ENCODE measurements around the gene SBNO2. TPM values are rescaled to one million over a fixed set of nuclear protein-coding genes. Genes with fewer than 3 reads are reported as not detected.

The SBNO2 gene
- total RNA-seq, 1 donor from 2014 or later, result 54.0 TPM

DNA sequence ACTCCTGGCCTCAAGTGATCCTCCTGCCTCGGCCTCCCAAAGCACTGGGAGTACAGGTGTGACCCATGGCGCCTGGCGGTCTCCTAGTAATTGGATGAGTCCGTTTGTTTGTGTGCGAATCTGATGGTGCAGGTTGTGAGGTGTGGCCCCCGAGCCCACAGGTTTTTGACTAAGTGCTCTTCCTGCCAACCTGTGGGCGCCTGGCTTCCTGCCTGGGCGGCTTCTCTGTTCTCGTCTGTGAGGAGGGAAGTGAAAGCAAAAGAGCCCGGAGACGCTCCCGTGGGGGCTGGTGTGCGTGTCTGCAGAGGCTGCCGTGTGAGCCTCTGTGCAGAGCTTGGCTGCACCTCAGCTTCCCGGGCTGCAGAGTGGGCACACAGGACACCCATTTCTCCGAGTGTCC is 97.1 kb downstream of the SBNO2 start:
- intact Hi-C loops (cut with DNase I), result no loop called here
- H3K9me3 ChIP-seq, result no peaks in the 10 kb centered on the region
- no peak overlapping the region for H3K4me3 ChIP-seq
- no peak for DNase-seq (ENCODE audit: extremely low spot score in 2 of 2)
- H3K27me3 ChIP-seq, result no peaks in the 10 kb centered on the region
- peaks cover 0 to 4% of the 10 kb centered on the region in 2 donors for H3K36me3 ChIP-seq
- H3K4me1 ChIP-seq, result peaks cover 20% of the 10 kb centered on the region
- no peak overlapping the region for H3K27ac ChIP-seq
- TF ChIP-seq POLR2AphosphoS5 (IDR thresholded peaks at IDR 0.05; ENCODE audit: insufficient read depth in 1 of 2, low read depth in 1 of 2) (peak in 1 of 2 donors; percentile 46), POLR2A (IDR thresholded peaks at IDR 0.05) (no peak)

- Histone ChIP-seq H3K9me3 (no peaks in the 10 kb centered on the region), H3K27ac (no peak overlapping the region), H3K27me3 (no peaks in the 10 kb centered on the region), H3K4me3 (no peak overlapping the region), H3K4me1 (peaks cover 18% of the 10 kb centered on the region), H3K36me3 (peaks cover 0 to 4% of the 10 kb centered on the region in 2 donors)
- intact Hi-C loops (cut with DNase I), result no loop called here
- no peak for DNase-seq (ENCODE audit: extremely low spot score in 2 of 2)
- TF ChIP-seq POLR2A (IDR thresholded peaks at IDR 0.05) (no peak), POLR2AphosphoS5 (IDR thresholded peaks at IDR 0.05; ENCODE audit: insufficient read depth in 1 of 2, low read depth in 1 of 2) (no peak)
- TF ChIP-seq, protein P1, sequence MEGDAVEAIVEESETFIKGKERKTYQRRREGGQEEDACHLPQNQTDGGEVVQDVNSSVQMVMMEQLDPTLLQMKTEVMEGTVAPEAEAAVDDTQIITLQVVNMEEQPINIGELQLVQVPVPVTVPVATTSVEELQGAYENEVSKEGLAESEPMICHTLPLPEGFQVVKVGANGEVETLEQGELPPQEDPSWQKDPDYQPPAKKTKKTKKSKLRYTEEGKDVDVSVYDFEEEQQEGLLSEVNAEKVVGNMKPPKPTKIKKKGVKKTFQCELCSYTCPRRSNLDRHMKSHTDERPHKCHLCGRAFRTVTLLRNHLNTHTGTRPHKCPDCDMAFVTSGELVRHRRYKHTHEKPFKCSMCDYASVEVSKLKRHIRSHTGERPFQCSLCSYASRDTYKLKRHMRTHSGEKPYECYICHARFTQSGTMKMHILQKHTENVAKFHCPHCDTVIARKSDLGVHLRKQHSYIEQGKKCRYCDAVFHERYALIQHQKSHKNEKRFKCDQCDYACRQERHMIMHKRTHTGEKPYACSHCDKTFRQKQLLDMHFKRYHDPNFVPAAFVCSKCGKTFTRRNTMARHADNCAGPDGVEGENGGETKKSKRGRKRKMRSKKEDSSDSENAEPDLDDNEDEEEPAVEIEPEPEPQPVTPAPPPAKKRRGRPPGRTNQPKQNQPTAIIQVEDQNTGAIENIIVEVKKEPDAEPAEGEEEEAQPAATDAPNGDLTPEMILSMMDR (IDR thresholded peaks at IDR 0.05), result no peak
Observed at GRCh38 chr19:1076046-1076386, 98.1 kb downstream of the SBNO2 start.

DNA sequence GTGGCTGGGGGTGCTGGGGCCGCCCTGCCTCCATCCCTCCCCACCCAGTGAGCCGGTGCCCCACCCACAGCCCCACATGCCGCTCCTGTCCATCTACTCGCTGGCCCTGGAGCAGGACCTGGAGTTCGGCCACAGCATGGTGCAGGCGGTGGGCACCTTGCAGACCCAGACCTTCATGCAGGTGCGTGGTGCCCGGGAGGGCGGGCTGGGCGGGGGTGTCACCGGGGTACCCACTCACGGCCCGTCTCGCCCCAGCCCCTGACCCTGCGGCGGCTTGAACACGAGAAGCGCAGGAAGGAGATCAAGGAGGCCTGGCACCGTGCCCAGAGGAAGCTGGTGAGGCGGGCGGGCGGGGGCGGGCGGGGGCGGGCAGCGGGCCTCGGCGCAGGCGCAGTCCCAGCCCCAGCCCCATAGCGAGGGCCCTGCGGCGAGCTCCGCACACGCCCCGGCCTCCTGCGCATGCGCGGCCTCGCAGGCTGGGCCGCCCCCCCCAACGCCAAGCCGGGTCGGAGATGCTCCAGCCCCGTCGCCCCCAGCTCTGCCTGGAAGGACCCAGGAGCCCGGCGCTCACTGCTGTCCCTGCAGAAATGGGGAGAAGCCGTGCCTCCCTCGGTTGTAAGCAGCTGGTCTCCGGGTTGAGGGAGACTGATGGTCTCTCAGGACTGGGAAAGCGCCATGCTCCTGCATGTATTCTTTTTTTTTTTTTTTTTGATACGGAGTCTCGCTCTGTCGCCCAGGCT is 99.4 kb downstream of the SBNO2 start:
- no peak for DNase-seq (ENCODE audit: extremely low spot score in 2 of 2)
- TF ChIP-seq POLR2AphosphoS5 (IDR thresholded peaks at IDR 0.05; ENCODE audit: insufficient read depth in 1 of 2, low read depth in 1 of 2) (no peak), POLR2A (IDR thresholded peaks at IDR 0.05) (no peak)
- TF ChIP-seq, protein P1 (IDR thresholded peaks at IDR 0.05), result no peak
- H3K27ac ChIP-seq, result no peak overlapping the region
- peaks cover 30% of the 10 kb centered on the region for H3K4me1 ChIP-seq
- H3K9me3 ChIP-seq, result no peaks in the 10 kb centered on the region
- H3K36me3 ChIP-seq, result peaks cover 0 to 3% of the 10 kb centered on the region in 2 donors
- intact Hi-C loops (cut with DNase I), result no loop called here
- no peak overlapping the region for H3K4me3 ChIP-seq
- H3K27me3 ChIP-seq, result no peaks in the 10 kb centered on the region

DNA sequence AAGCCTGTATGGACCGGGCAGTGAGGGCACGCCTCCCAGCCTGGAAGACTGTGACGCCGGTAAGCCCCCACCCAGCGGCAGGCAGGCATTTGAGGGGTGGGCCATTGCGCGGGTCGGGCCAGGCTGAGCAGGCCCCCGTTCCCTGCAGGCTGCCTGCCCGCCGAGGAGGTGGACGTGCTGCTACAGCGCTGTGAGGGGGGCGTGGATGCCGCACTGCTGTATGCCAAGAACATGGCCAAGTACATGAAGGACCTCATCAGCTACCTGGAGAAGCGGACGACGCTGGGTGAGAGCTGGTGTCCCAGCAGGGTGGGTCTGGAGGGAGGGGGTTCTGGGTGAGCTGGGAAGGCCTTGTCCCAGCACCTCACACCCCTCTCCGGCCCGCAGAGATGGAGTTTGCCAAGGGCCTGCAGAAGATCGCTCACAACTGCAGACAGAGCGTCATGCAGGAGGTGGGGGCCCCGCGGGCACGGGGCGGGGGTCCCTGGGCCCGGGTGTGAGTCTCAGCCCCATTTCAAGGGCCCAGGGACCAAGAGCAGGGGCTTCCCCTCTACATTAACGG is 100.0 kb downstream of the SBNO2 start:
- intact Hi-C loops (cut with DNase I), result no loop called here
- Histone ChIP-seq H3K9me3 (no peaks in the 10 kb centered on the region), H3K4me3 (no peak overlapping the region), H3K27ac (no peak overlapping the region), H3K4me1 (peaks cover 36% of the 10 kb centered on the region), H3K27me3 (no peaks in the 10 kb centered on the region), H3K36me3 (no peaks in the 10 kb centered on the region)
- no peak for DNase-seq (ENCODE audit: extremely low spot score in 2 of 2)
- TF ChIP-seq, protein P1 (IDR thresholded peaks at IDR 0.05), result no peak
- TF ChIP-seq POLR2AphosphoS5 (IDR thresholded peaks at IDR 0.05; ENCODE audit: insufficient read depth in 1 of 2, low read depth in 1 of 2) (no peak), POLR2A (IDR thresholded peaks at IDR 0.05) (no peak)

DNA sequence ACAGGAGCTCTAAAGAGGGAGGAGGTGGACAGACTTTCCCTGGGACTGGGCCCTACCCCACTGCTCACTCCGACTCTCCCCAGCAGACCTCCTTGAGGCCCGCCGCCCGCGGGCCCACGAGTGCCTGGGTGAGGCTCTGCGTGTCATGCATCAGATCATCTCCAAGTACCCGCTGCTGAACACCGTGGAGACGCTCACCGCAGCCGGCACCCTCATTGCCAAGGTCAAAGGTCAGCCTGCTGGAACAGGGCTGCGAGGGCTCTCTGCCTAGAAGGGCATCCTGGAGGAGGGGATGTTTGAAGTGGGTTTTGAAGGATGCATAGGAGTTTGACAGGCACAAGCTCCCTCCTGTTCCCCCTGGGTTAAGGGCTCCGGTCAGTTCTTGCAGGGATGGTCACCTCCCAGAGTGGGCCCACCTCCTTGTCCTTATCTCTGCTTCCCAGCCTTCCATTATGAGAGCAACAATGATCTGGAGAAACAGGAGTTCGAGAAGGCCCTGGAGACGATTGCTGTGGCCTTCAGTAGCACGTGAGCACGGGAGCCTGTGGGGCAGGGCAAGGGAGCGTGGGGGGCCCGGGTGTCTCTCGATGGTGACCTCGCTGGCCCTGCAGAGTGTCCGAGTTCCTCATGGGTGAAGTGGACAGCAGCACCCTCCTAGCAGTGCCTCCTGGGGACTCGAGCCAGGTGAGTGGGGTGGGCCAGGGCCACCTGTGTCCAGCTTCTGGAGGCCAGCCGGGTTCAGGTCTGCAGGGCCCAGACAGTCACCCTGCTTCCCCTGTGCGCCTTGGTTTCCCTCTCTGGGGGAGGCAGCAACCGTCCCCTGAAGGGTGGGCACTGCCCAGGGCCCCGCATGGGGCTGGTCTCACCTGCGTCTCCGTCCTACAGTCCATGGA is 100.8 kb downstream of the SBNO2 start:
- H3K4me1 ChIP-seq, result peaks cover 36% of the 10 kb centered on the region
- H3K9me3 ChIP-seq, result no peaks in the 10 kb centered on the region
- H3K4me3 ChIP-seq, result no peak overlapping the region
- no peaks in the 10 kb centered on the region for H3K36me3 ChIP-seq
- intact Hi-C loops (cut with DNase I), result no loop called here
- H3K27me3 ChIP-seq, result no peaks in the 10 kb centered on the region
- no peak overlapping the region for H3K27ac ChIP-seq
- DNase-seq (ENCODE audit: extremely low spot score in 2 of 2), result no peak
- TF ChIP-seq POLR2AphosphoS5 (IDR thresholded peaks at IDR 0.05; ENCODE audit: insufficient read depth in 1 of 2, low read depth in 1 of 2), result no peak
- TF ChIP-seq, protein P1 (IDR thresholded peaks at IDR 0.05), result no peak
- no peak for TF ChIP-seq POLR2A (IDR thresholded peaks at IDR 0.05)

Data from vagina (tissue), 2 donors.